H9 (cell line): ENCODE measurements around the gene ITGA1. TPM values are rescaled to one million over a fixed set of nuclear protein-coding genes. Genes with fewer than 3 reads are reported as not detected.

Source experiments
- DNase-seq: peaks from one replicate; pipeline ENCODE4 v3.0.0-alpha.2; 2017
- H2AFZ ChIP-seq: one replicate; pipeline ENCODE4 v1.6.1; 2013; ENCODE audit warnings: mild to moderate bottlenecking, low read length, control low read depth, moderate library complexity
- H2AK5ac ChIP-seq: 2 replicates; pipeline ENCODE4 v1.6.1; 2013; ENCODE audit warnings: low read length, control low read depth, mixed read lengths; ENCODE audit not compliant: insufficient read length
- H2BK120ac ChIP-seq: one replicate; pipeline ENCODE4 v1.6.1; 2013; ENCODE audit warnings: low read depth, mild to moderate bottlenecking, low read length, control low read depth, inconsistent platforms; ENCODE audit not compliant: poor library complexity, severe bottlenecking
- H2BK12ac ChIP-seq: 2 replicates; pipeline ENCODE4 v1.6.1; 2013; ENCODE audit warnings: low read length, control low read depth, mixed read lengths, low read depth; ENCODE audit not compliant: insufficient read length
- H2BK15ac ChIP-seq: 2 replicates; pipeline ENCODE4 v1.6.1; 2013; ENCODE audit warnings: low read depth, low read length, control low read depth
- H2BK20ac ChIP-seq: one replicate; pipeline ENCODE4 v1.6.1; 2013; ENCODE audit warnings: low read depth, mild to moderate bottlenecking, low read length, control low read depth, inconsistent platforms; ENCODE audit not compliant: poor library complexity, severe bottlenecking
- H2BK5ac ChIP-seq: 2 replicates; pipeline ENCODE4 v1.6.1; 2013; ENCODE audit warnings: low read length, control low read depth, mixed read lengths; ENCODE audit not compliant: insufficient read length
- H3K14ac ChIP-seq: 2 replicates; pipeline ENCODE4 v1.6.1; 2013; ENCODE audit warnings: low read length, control low read depth; ENCODE audit not compliant: insufficient read depth
- H3K18ac ChIP-seq: 2 replicates; pipeline ENCODE4 v1.6.1; 2013; ENCODE audit warnings: low read depth, mild to moderate bottlenecking, mixed read lengths, low read length, control low read depth; ENCODE audit not compliant: insufficient read length
- H3K23ac ChIP-seq: 2 replicates; pipeline ENCODE4 v1.6.1; 2013; ENCODE audit warnings: low read length, control low read depth, mixed read lengths, low read depth; ENCODE audit not compliant: insufficient read length
- H3K23me2 ChIP-seq: 2 replicates; pipeline ENCODE4 v1.6.1; 2013; ENCODE audit warnings: low read depth, mild to moderate bottlenecking, mixed read lengths, low read length, control low read depth; ENCODE audit not compliant: insufficient read length, poor library complexity, severe bottlenecking
- H3K27ac ChIP-seq: 2 replicates; pipeline ENCODE4 v1.5.1; 2013; ENCODE audit warnings: low read length, control low read depth, mixed read lengths, low read depth; ENCODE audit not compliant: insufficient read length
- H3K27me3 ChIP-seq: 2 replicates; pipeline ENCODE4 v1.6.1; 2013; ENCODE audit warnings: low read length, control low read depth, inconsistent platforms; ENCODE audit not compliant: insufficient read depth
- H3K4ac ChIP-seq: 2 replicates; pipeline ENCODE4 v1.6.1; 2013; ENCODE audit warnings: low read depth, mild to moderate bottlenecking, control low read depth, inconsistent platforms, low read length, moderate library complexity
- H3K4me1 ChIP-seq: 2 replicates; pipeline ENCODE4 v1.6.1; 2013; ENCODE audit warnings: low read length, control low read depth, inconsistent platforms; ENCODE audit not compliant: insufficient read depth
- H3K4me2 ChIP-seq: 2 replicates; pipeline ENCODE4 v1.6.1; 2013; ENCODE audit warnings: low read length, control low read depth, mixed read lengths; ENCODE audit not compliant: insufficient read length, insufficient read depth
- H3K56ac ChIP-seq: 2 replicates; pipeline ENCODE4 v1.6.1; 2013; ENCODE audit warnings: low read depth, mild to moderate bottlenecking, mixed read lengths, low read length, control low read depth; ENCODE audit not compliant: insufficient read length
- H3K79me1 ChIP-seq: 2 replicates; pipeline ENCODE4 v1.6.1; 2013; ENCODE audit warnings: low read depth, mild to moderate bottlenecking, moderate library complexity, low read length, control low read depth, inconsistent platforms; ENCODE audit not compliant: insufficient read depth, poor library complexity, severe bottlenecking
- H3K79me2 ChIP-seq: 2 replicates; pipeline ENCODE4 v1.6.1; 2013; ENCODE audit warnings: low read length, control low read depth, inconsistent platforms; ENCODE audit not compliant: insufficient read depth
- H3K9ac ChIP-seq: 2 replicates; pipeline ENCODE4 v1.6.1; 2013; ENCODE audit warnings: low read length, control low read depth, mixed read lengths; ENCODE audit not compliant: insufficient read length; ENCODE audit errors: extremely low read depth
- H3K9me3 ChIP-seq: one replicate; pipeline ENCODE4 v1.6.1; 2013; ENCODE audit warnings: low read depth, low read length, inconsistent platforms; ENCODE audit not compliant: control insufficient read depth
- H3T11ph ChIP-seq: one replicate; pipeline ENCODE4 v1.6.1; 2013; ENCODE audit warnings: mild to moderate bottlenecking, low read length, control low read depth, inconsistent platforms
- H4K20me1 ChIP-seq: one replicate; pipeline ENCODE4 v1.6.1; 2013; ENCODE audit not compliant: control insufficient read depth, insufficient read length, insufficient read depth
- H4K5ac ChIP-seq: 2 replicates; pipeline ENCODE4 v1.6.1; 2013; ENCODE audit warnings: low read depth, mild to moderate bottlenecking, mixed read lengths, low read length, control low read depth; ENCODE audit not compliant: insufficient read length
- H4K8ac ChIP-seq: replicated peaks from 2 replicates; pipeline ENCODE4 v1.6.1; 2013; ENCODE audit warnings: low read length, control low read depth, mixed read lengths, low read depth; ENCODE audit not compliant: insufficient read length
- H4K91ac ChIP-seq: 2 replicates; pipeline ENCODE4 v1.6.1; 2013; ENCODE audit warnings: low read depth, mild to moderate bottlenecking, moderate library complexity, mixed read lengths, low read length, control low read depth; ENCODE audit not compliant: insufficient read length
- H3K27ac Mint-ChIP-seq, 3 experiments: 2 replicates in 2 of 3; 3 replicates in 1 of 3; pipeline ENCODE4 v1.8.0; 2020 to 2021; ENCODE audit warnings: mixed read lengths in 3 of 3, mild to moderate bottlenecking in 1 of 3, moderate library complexity in 1 of 3
- H3K27me3 Mint-ChIP-seq: 2 replicates; pipeline ENCODE4 v1.8.0; 2021; ENCODE audit warnings: low read depth, mild to moderate bottlenecking, moderate library complexity, mixed read lengths
- H3K36me3 Mint-ChIP-seq, 3 experiments: 2 replicates in 2 of 3; 3 replicates in 1 of 3; pipeline ENCODE4 v1.8.0; 2020 to 2021; ENCODE audit warnings: low read depth in 3 of 3, mixed read lengths in 3 of 3; ENCODE audit not compliant: insufficient read depth in 1 of 3
- H3K4me1 Mint-ChIP-seq, 2 experiments: 2 replicates each; pipeline ENCODE4 v1.8.0; 2020; ENCODE audit warnings: mixed read lengths in 2 of 2
- H3K4me3 Mint-ChIP-seq, 2 experiments: 2 replicates in 1 of 2; 3 replicates in 1 of 2; pipeline ENCODE4 v1.8.0; 2020 to 2021; ENCODE audit warnings: mild to moderate bottlenecking in 2 of 2, mixed read lengths in 2 of 2, moderate library complexity in 1 of 2
- H3K9me3 Mint-ChIP-seq, 2 experiments: 2 replicates in 1 of 2; 3 replicates in 1 of 2; pipeline ENCODE4 v1.8.0; 2020; ENCODE audit warnings: mild to moderate bottlenecking in 2 of 2, mixed read lengths in 2 of 2, moderate library complexity in 1 of 2
- WGBS: extraction: QIAGEN DNeasy Blood & Tissue Kit; methylation state at CpG from one replicate; pipeline ENCODE4 v1.1.7; 2013; ENCODE audit warnings: missing lambda C conversion rate, low lambda C conversion rate, mixed read lengths; ENCODE audit not compliant: insufficient read length; ENCODE audit errors: extremely low coverage; 5-methylcytosine and 5-hydroxymethylcytosine counted together
- total RNA-seq: library from RNA; stranded (reverse); gene quantifications from 2 replicates; pipeline ENCODE4 v1.2.1, GENCODE V29; 2021
- TF ChIP-seq, protein P1 (sequence below): fragments of 200-600 bp; sonication (generic); conservative IDR thresholded peaks from 3 replicates; pipeline ENCODE4 v1.8.0; 2021; ENCODE audit warnings: antibody characterized with exemption, mild to moderate bottlenecking

ITGA1 gene
- total RNA-seq, 1 experiment from 2014 or later = 3.9 TPM

- Histone ChIP-seq H3K9me3 (no peaks in the 10 kb centered on the region), H3K27ac (no peak overlapping the region), H3K23me2 (peaks cover 7% of the 10 kb centered on the region), H4K8ac (no peak overlapping the region), H2AK5ac (no peak overlapping the region), H2BK5ac (no peak overlapping the region), H3K18ac (no peak overlapping the region), H2BK20ac (no peak overlapping the region), H4K5ac (no peak overlapping the region), H3K14ac (no peak overlapping the region), H3K23ac (no peak overlapping the region), H3K27me3 (no peaks in the 10 kb centered on the region), H3K79me2 (no peaks in the 10 kb centered on the region), H3K4me1 (peaks cover 6% of the 10 kb centered on the region; the same call in 1 of the 2 replicates), H3K4me2 (no peak overlapping the region), H3K56ac (no peak overlapping the region), H2BK120ac (no peak overlapping the region), H2AFZ (no peak overlapping the region), H4K91ac (no peak overlapping the region), H4K20me1 (no peaks in the 10 kb centered on the region), H2BK12ac (no peak overlapping the region), H3K4ac (no peak overlapping the region), H2BK15ac (no peak overlapping the region), H3K9ac (no peak overlapping the region), H3T11ph (no peak overlapping the region), H3K79me1 (no peaks in the 10 kb centered on the region)
- no peaks in the 10 kb centered on the region for H3K36me3 Mint-ChIP-seq
- no peaks in the 10 kb centered on the region; a peak in 1 of 5 replicates for H3K9me3 Mint-ChIP-seq
- H3K4me3 Mint-ChIP-seq = no peak overlapping the region
- H3K27me3 Mint-ChIP-seq = no peaks in the 10 kb centered on the region; the same call in 1 of the 2 replicates
- TF ChIP-seq, protein P1, sequence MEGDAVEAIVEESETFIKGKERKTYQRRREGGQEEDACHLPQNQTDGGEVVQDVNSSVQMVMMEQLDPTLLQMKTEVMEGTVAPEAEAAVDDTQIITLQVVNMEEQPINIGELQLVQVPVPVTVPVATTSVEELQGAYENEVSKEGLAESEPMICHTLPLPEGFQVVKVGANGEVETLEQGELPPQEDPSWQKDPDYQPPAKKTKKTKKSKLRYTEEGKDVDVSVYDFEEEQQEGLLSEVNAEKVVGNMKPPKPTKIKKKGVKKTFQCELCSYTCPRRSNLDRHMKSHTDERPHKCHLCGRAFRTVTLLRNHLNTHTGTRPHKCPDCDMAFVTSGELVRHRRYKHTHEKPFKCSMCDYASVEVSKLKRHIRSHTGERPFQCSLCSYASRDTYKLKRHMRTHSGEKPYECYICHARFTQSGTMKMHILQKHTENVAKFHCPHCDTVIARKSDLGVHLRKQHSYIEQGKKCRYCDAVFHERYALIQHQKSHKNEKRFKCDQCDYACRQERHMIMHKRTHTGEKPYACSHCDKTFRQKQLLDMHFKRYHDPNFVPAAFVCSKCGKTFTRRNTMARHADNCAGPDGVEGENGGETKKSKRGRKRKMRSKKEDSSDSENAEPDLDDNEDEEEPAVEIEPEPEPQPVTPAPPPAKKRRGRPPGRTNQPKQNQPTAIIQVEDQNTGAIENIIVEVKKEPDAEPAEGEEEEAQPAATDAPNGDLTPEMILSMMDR = no peak
- H3K4me1 Mint-ChIP-seq = peaks cover 24 to 26% of the 10 kb centered on the region in 2 experiments
- no peak for DNase-seq
- no peak overlapping the region for H3K27ac Mint-ChIP-seq
- no CpG with 5 or more reads among the region's 1 CpG for WGBS
Measured at GRCh38 chr5:52794519-52794918, 6.8 kb downstream of the ITGA1 start.
